Skeletal muscle satellite cell (primary cell): ENCODE data around the gene UBLCP1.
A peak's percentile ranks its signal among the peaks of the same experiment; 100 is the strongest.
"Not testable (repeated sequence)": the region's sequence is repeated elsewhere in the genome, so short reads cannot be mapped to it uniquely, and the experiment has no call there.

Experiments used
- H3K27me3 ChIP-seq: 2 replicates; pipeline ENCODE4 v1.7.0; 2013; ENCODE audit warnings: low read length; ENCODE audit not compliant: control insufficient read depth, insufficient read depth
- H3K36me3 ChIP-seq: 2 replicates; pipeline ENCODE4 v1.7.0; 2013; ENCODE audit warnings: mild to moderate bottlenecking, control low read depth, low read length; ENCODE audit not compliant: insufficient read depth
- H3K4me1 ChIP-seq: 2 replicates; pipeline ENCODE4 v1.7.0; 2013; ENCODE audit warnings: low read length; ENCODE audit not compliant: control insufficient read depth, insufficient read depth
- H3K4me2 ChIP-seq: 2 replicates; pipeline ENCODE4 v1.7.0; 2013; ENCODE audit warnings: mild to moderate bottlenecking, low read length
- H3K4me3 ChIP-seq: 2 replicates; pipeline ENCODE4 v1.7.0; 2013; ENCODE audit warnings: low read length
- H3K9ac ChIP-seq: 2 replicates; pipeline ENCODE4 v1.7.0; 2013; ENCODE audit warnings: mild to moderate bottlenecking, low read depth, low read length, moderate library complexity
- H3K9me3 ChIP-seq: replicated peaks from 2 replicates; pipeline ENCODE4 v1.7.0; 2013; ENCODE audit warnings: mild to moderate bottlenecking, control low read depth, low read length

UBLCP1 gene

DNA sequence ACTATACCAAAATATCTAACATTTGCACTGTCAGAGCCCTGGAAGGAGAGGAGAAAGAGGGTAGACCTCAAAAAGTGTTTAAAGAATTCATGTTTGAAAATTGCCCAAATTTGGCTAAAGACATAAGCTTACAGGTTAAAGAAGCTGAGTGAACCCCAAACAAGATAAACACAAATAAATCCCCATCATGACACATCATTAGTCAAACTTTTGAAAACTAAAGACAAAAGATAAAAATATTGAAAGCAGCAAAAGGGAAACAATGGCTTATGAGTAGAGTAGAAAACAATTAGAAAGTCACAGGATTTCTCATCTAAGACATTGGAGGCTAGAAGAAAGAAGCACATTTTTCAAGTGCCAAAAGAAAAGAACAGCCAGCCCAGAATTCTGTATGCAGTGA, 6.1 kb upstream of the UBLCP1 start:
- no peaks in the 10 kb centered on the region for H3K9me3 ChIP-seq
- H3K36me3 ChIP-seq = no peaks in the 10 kb centered on the region
- H3K4me3 ChIP-seq = no peak overlapping the region
- no peaks in the 10 kb centered on the region for H3K4me1 ChIP-seq
- no peak overlapping the region for H3K4me2 ChIP-seq
- H3K27me3 ChIP-seq = peaks cover 4% of the 10 kb centered on the region
- no peak overlapping the region for H3K9ac ChIP-seq

DNA sequence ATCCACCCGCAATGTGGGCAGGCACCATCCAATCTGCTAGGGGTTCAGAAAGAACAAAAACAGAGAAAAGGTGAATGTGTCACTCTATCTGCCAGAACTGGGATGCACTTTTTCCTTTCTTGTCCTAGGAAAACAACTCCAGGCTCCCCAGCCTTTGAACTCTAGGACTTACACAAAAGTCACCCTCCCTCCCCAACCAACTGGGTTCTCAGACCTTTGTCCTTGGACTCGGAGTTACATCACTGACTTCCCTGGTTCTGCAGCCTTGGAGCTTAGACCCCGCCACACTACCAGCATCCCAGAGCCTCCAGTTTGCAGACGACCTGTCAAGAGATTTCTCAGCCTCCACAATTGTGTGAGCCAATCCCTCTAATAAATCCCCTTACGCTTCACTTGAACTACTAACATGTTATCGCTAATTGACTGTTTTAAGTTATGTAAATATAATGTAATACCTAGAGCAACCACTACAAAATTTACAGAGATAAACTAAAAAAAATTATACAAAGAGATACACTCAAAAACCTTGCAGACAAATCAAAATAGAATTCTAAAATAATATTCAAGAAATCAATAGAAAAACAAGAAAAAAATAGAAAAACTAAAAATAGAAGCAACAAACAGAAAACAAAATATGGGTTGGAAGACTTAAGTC, 5.3 kb upstream of the UBLCP1 start:
- Histone ChIP-seq H3K36me3 (no peaks in the 10 kb centered on the region), H3K4me2 (no peak overlapping the region), H3K27me3 (peaks cover 4% of the 10 kb centered on the region), H3K9ac (no peak overlapping the region), H3K4me3 (no peak overlapping the region), H3K9me3 (no peaks in the 10 kb centered on the region), H3K4me1 (peaks cover 4% of the 10 kb centered on the region)

DNA sequence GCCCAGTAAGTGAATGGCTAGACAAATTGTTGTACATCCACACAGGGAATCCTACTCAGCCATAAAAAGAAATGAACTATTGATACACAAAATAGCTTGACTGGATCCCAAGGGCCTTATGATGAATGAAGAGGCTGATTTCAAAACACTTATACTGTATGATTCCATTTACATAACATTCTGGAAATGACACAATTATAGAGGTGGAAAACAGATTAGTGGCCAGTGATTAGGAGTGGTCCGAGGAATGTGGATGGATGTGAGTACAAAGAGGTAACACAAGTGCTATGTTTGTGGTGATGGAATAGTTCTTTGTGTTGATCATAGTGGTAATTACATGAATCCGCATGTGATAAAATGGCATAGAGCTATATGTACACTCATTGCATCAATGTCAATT, 4.7 kb upstream of the UBLCP1 start:
- no peak overlapping the region for H3K4me3 ChIP-seq
- peaks cover 4% of the 10 kb centered on the region for H3K4me1 ChIP-seq
- H3K4me2 ChIP-seq = no peak overlapping the region
- H3K36me3 ChIP-seq = no peaks in the 10 kb centered on the region
- peaks cover 4% of the 10 kb centered on the region for H3K27me3 ChIP-seq
- no peak overlapping the region for H3K9ac ChIP-seq
- H3K9me3 ChIP-seq = no peaks in the 10 kb centered on the region

DNA sequence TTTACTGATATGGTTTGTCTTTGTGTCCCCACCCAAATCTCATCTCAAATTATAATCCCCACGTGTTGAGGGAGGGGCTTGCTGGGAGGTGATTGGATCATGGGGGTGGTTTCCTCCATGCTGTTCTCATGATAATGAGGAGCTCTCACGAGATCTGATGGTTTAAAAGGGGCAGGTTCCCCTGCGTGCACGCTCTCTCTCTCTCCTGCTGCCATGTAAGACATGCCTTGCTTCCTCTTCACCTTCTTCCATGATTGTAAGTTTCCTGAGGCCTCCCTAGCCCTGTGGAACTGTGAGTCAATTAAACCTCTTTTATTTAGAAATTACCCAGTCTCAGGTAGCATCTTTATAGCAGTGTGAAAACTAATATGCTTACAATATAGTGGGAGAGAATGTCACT, 2.9 kb upstream of the UBLCP1 start:
- H3K27me3 ChIP-seq, H3K36me3 ChIP-seq, H3K9me3 ChIP-seq, H3K9ac ChIP-seq, H3K4me2 ChIP-seq, H3K4me3 ChIP-seq: not testable (repeated sequence)
- H3K4me1 ChIP-seq = peaks cover 12% of the 10 kb centered on the region

DNA sequence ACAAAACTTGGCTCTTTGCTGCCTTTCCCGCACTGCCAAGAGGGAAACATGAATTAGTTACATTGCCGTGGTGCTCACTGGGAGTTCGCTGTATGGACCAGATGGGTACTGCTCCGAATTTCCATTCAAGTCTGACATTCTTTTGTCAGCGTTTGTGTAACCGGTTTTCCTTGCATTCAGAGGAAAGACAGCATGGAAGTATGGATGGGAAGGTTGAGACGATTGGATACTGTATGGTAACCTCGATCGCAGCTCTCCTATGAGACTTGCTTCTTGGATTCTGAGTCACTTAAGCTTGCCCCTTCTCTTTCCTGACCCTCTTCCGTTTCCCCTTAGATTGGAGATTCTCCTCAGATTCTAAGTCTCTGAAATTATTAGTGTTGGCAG, 625 bp upstream of the UBLCP1 start:
- Histone ChIP-seq H3K4me2 (peak overlapping the region; percentile 90), H3K4me1 (peaks cover 12% of the 10 kb centered on the region), H3K27me3 (peaks cover 1% of the 10 kb centered on the region), H3K9me3 (no peaks in the 10 kb centered on the region), H3K36me3 (no peaks in the 10 kb centered on the region), H3K9ac (peak overlapping the region; percentile 95), H3K4me3 (peak overlapping the region; percentile 91)

DNA sequence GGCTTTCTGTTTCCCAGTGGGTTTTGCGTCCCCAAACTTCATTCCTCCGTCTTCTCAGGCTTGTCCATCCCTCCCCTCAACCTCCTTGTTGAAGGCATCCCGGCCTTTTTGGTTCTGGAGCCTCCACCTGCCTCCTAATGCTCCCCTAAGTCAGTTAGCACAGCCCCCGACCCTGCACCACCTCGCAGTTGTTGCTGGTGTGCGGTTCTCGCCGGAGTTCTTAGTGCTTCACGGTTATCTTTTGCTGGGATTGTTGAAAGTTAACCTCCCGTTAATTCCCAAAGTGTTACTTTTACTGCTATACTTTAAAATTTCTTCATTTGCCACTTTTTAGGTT, 447 bp downstream of the UBLCP1 start:
- Histone ChIP-seq H3K9ac (peak overlapping the region; percentile 95), H3K36me3 (no peaks in the 10 kb centered on the region), H3K27me3 (no peaks in the 10 kb centered on the region), H3K4me1 (peaks cover 12% of the 10 kb centered on the region), H3K4me3 (peak overlapping the region; percentile 91), H3K9me3 (no peaks in the 10 kb centered on the region), H3K4me2 (peak overlapping the region; percentile 90)

DNA sequence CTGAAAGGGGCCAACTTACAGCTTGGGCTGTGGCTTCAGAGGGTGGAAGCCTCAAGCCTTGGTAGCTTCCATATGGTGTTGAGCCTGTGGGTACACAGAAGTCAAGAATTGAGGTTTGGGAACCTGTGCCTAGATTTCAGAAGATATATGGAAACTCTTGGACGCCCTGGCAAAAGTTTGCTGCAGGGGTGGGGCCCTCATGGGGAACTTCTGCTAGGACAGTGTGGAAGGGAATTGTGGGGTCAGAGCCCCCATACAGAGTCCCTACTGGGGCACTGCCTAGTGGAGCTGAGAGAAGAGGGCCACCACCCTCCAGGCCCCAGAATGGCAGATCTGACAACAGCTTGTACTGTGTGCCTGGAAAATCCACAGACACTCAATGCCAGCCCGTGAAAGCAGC, 3.7 kb downstream of the UBLCP1 start:
- H3K4me2 ChIP-seq, H3K9ac ChIP-seq, H3K9me3 ChIP-seq, H3K4me3 ChIP-seq, H3K27me3 ChIP-seq: not testable (repeated sequence)
- peaks cover 12% of the 10 kb centered on the region for H3K4me1 ChIP-seq
- H3K36me3 ChIP-seq = peaks cover 23% of the 10 kb centered on the region

DNA sequence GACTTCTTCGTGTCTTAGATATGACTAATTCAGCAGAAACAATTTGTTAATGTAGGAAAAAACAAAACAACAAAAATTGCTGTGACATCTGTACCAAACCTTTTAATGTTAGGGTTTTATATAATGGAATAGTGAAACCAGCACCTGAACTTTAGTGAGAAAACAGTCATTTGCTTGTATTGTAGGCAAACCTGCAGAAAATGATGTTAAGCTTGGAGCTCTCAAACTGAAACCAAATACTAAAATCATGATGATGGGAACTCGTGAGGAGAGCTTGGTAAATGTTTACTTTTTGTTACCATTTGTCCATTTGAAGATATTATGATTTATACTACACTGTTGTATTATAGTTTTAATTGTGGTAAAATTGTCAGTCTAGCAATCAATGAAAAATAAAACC, 6.6 kb downstream of the UBLCP1 start:
- Histone ChIP-seq H3K4me2 (no peak overlapping the region), H3K27me3 (no peaks in the 10 kb centered on the region), H3K9ac (no peak overlapping the region), H3K4me3 (no peak overlapping the region), H3K4me1 (no peaks in the 10 kb centered on the region), H3K9me3 (no peaks in the 10 kb centered on the region), H3K36me3 (peaks cover 48% of the 10 kb centered on the region)

DNA sequence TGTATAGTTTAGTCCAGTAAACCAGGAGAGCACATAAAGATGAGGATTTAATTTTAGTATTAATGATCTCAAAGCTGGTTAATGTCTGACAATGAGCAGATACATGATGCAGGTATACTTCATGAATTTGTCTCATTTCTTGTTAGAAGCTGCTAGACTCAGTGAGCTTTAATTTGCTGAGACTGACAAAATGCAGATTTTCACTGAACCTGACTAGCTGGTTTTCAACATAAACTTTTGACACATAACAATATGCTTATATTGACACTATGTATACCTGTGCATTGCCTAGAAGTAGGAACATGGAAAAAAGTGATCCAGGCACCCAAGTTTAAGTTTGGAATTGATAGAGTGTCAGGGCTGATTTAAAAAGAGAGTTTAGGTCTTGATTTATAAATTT, 10.8 kb downstream of the UBLCP1 start:
- H3K27me3 ChIP-seq = no peaks in the 10 kb centered on the region
- H3K4me1 ChIP-seq = no peaks in the 10 kb centered on the region
- no peak overlapping the region for H3K4me2 ChIP-seq
- H3K9me3 ChIP-seq = no peaks in the 10 kb centered on the region
- no peak overlapping the region for H3K9ac ChIP-seq
- no peak overlapping the region for H3K4me3 ChIP-seq
- H3K36me3 ChIP-seq = peaks cover 73% of the 10 kb centered on the region

DNA sequence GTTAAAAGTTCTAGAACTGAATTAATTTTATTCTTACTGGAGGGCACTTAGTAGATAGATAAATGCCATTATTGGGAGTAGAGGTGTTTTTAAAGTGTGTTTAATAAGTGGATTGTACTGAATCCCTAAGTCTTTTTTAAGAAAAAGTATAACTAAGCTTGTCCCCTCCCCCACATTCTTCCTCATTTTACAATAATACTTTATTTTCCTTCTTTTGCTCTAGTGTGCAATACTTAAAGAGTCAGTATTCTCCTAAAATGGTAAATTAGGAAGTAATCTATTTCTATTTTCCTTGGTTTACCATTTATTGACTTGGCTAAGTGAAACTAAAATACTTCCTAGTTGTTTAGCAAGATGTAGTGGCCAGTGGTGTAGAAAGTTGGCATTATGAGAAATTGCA, 11.6 kb downstream of the UBLCP1 start:
- no peak overlapping the region for H3K9ac ChIP-seq
- H3K27me3 ChIP-seq = no peaks in the 10 kb centered on the region
- peaks cover 75% of the 10 kb centered on the region for H3K36me3 ChIP-seq
- no peaks in the 10 kb centered on the region for H3K4me1 ChIP-seq
- H3K4me2 ChIP-seq = no peak overlapping the region
- H3K4me3 ChIP-seq = no peak overlapping the region
- H3K9me3 ChIP-seq = no peaks in the 10 kb centered on the region

DNA sequence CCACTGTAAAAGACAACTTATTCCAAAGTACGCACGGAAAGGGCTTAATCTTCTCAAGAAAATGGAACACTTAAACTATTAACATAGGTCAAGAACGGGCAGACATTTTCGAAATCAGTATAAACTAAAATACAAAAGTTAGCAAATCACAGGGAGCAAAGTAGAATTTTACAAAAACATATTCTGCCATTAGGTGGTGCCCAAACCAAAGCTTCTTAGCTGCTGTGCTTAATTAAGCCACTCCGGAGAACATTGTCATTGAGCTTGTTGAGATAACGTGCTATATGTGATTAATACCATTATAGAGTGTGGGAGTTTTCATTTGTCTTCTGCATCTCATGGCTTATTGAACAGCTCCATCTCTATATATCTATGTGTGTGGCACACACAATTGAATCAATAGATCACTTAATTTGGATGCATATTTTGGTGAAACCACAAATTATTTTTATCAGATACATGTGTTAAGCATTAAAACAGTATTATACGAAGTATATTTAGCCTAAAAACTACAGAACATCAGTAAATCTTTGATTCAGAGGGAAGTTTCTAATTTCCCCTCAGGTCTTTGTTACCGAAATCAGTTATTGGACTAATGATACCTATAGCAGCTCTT, 23.4 kb downstream of the UBLCP1 start:
- no peak overlapping the region for H3K4me2 ChIP-seq
- H3K27me3 ChIP-seq = no peaks in the 10 kb centered on the region

DNA sequence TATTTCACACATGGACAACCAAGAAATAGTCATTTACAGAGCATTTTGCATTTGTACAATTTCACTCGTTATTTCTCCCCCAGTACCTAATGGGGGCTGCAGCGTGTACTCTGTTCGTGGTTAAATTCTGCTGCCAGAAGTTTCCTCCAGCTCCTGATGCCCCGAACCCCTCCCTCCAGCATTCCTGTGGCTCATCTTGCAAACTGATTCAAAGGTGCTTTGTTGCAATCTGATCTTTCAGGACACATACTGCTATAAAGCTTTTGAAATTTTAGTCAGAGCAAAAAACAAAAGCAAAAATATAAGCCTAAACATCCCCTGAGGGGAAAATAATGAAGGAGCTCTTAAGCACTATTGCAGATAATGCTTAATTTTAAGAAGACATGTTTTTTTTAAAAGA, 27.7 kb downstream of the UBLCP1 start:
- Histone ChIP-seq H3K4me3 (no peak overlapping the region), H3K9ac (no peak overlapping the region), H3K9me3 (no peaks in the 10 kb centered on the region), H3K36me3 (no peaks in the 10 kb centered on the region), H3K27me3 (no peaks in the 10 kb centered on the region), H3K4me2 (no peak overlapping the region), H3K4me1 (no peaks in the 10 kb centered on the region)

More for the DNA sequence above, 23.4 kb downstream of the UBLCP1 start:
- H3K9me3 ChIP-seq = no peaks in the 10 kb centered on the region
- no peaks in the 10 kb centered on the region for H3K4me1 ChIP-seq
- no peak overlapping the region for H3K4me3 ChIP-seq
- peaks cover 8% of the 10 kb centered on the region for H3K36me3 ChIP-seq
- no peak overlapping the region for H3K9ac ChIP-seq
